NCI-H146 treated with DMSO at 0.1 percent for 48 hours (cell line): ENCODE results near the gene STK11.

ENCODE experiments used
- DNase-seq: peaks from one replicate; lab custom pipeline; 2025; ENCODE audit not compliant: unreplicated experiment; lab: John Stamatoyannopoulos, UW

The STK11 gene

DNA sequence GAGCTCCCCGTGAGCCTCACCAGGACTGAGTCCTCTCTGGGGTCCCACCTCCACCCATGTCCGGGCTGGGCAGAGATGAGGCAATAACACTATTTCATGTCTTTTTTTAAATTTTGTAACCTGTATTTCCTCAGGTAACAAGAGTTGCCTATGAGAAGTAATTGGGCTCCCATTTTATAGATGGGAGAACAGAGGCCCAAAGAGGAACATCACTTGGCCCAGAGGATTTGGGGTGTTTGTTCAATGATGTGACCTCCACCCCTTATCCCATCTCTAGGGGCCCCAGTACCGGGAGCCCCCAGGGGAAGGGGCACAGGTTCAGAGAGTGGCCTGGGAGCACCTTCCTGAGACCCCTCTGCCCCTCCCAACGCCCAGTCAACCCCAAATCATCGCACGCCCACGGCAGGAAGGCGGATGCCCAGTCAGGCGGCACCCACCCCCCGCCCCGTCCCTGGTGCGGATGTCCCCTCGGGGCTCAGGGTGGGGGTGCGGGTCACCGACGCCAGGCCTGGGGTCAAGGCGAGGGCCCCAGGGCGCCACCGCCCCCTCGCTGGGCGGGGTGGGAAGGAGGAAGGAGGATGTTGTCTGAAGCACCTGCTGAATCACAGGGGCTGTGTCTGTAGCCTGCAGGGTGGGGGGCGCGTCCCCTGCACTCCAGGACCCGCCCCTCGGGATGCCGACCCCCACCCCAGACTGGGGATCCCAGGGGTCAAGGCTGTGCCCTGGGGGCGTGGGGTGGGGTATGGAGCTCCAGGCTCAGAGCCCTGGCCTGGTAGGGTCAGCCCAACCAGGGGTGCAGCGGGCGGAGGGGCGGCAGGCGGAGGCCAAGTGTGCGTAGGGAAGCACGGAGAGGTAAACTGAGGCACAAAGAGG is 54.5 kb downstream of the STK11 start:
- DNase-seq = no peak

GRCh38 chr19:1260749-1261537 is 55.4 kb downstream of the STK11 start:
- DNase-seq = peak; percentile 61

DNA sequence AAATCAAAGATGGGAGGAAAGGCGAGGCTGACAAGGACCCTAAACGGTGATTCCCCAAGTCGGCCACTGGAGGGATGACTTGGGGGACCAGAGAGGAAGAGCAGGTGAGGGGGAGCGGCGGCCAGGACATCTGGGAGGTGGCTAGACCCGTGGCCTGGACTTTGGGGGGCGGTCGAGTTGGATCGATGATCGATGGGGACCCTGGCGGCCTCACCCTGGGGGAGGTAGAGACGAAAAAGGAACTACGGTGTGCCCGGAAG is 55.9 kb downstream of the STK11 start:
- no peak for DNase-seq

DNA sequence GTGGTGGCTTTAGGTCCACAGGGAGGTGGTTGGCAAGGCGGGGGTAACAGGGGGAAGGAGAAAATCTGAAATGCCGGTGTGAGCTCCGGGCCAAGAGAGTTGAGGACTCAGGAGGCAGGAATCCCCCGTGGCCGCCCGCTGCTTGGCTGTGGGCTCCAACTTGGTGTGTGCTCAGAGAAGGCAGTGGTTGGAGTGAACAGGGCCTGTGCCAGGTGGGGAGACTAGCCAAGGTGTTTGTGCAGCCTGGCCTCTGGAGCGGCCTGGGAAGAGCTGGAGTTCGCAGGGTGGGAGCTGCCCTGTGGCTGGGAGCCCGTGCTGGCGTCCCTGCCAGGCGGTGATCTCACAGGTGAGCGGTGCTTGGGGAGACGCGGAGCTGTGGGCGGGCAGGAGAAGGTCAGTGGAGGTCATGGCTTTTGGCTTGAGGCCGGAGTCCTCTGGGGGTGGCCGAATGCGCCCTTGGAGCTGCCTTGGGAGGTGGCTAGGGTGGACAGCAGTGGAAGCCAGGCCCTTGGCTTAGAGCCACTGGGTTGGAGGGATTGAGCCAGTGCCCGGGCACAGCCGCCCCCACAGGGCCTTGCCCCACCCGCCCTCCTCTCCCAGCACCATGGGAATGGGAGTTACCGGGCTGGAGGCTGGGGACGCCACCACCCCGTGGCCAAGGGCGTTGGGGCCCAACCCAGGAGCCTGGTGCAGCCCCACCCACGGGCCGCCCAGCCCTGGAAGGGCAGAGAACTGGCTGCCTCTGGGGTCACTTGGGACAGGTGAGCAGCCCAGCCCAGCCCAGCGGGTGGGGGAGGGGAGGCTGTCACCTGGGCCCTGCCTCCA is 56.4 kb downstream of the STK11 start:
- no peak for DNase-seq

GRCh38 chr19:1262623-1263123 is 57.1 kb downstream of the STK11 start:
- DNase-seq = no peak

DNA sequence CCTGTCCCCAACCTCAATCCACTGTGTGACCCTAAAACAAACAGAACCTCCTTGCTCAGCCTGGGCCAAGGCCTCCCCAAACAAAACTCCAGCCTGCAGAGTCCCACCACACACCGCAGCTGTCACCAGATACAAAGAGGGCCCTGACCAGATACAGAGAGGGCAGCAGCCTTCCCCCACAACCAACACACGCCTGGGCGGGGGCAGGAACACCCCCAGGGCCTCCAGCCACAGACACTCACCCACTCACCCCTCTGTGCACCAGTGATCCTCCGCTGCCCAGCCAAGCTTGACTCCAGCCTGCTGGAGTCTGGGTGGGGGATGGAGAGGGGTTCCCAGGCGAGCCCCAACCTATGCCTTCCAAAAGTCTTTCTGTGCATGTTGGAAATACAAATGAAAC is 57.6 kb downstream of the STK11 start:
- DNase-seq = no peak

GRCh38 chr19:1264801-1265614 is 59.4 kb downstream of the STK11 start:
- no peak for DNase-seq

- DNase-seq = no peak
Observed at GRCh38 chr19:1265615-1266128, 60.1 kb downstream of the STK11 start.

GRCh38 chr19:1266129-1266915 is 60.7 kb downstream of the STK11 start:
- peak; percentile 50 for DNase-seq

- DNase-seq = no peak
Observed at GRCh38 chr19:1266916-1267476, 61.4 kb downstream of the STK11 start.

GRCh38 chr19:1267477-1268225 is 62.1 kb downstream of the STK11 start:
- no peak for DNase-seq

GRCh38 chr19:1268226-1269064 is 62.9 kb downstream of the STK11 start:
- DNase-seq = no peak

GRCh38 chr19:1269065-1269477 is 63.5 kb downstream of the STK11 start, which contains the start of gene CIRBP:
Gene CIRBP (plus strand): TSS chr19:1269332. CDS start chr19:1270934, 1,602 bp downstream.
- peak; percentile 84 for DNase-seq

DNA sequence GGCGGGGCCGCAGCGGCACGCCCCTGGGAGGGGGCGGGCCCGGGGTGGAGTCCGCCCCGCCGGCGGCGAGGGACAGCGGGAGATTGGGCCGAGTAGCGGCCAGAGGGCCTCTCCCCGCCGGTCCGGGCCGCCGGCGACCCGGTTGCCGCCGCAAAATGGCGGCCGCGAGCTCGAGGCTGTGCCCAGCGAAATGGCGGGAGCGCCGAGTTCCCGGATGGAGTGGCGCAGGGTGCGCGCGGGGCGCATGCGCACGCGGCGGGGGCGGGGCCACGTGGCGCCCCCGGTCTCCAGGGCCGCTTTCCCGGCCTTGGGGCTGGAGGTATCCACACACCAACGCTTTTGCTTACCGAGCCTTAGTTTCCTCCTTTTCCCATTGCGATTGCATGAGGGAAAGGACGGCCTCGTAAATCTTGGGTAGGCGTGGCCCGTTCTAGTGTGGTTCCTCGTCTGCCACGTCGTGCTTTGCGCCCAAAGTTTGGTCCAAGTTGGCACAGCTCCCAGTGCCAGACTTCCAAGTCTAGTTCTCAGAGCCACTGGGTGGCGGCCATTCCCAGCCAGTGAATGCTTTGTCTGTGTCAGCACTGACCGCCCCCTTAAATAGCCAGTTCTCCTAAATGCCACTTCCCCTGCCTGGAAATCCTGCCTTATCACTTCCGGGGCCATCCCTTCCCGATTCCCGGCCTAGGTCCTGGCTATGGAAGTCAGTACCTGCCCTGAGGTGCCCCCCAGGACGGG is 64.1 kb downstream of the STK11 start:
- DNase-seq = peak; percentile 39

GRCh38 chr19:1270213-1270853 is 64.8 kb downstream of the STK11 start:
- no peak for DNase-seq

GRCh38 chr19:1270854-1271527 is 65.4 kb downstream of the STK11 start:
- no peak for DNase-seq
